Measurements from ENCODE around the gene DOHH.
"Not testable (repeated sequence)": the region's sequence is repeated elsewhere in the genome, so short reads cannot be mapped to it uniquely, and the experiment has no call there.

Gene DOHH

DNA sequence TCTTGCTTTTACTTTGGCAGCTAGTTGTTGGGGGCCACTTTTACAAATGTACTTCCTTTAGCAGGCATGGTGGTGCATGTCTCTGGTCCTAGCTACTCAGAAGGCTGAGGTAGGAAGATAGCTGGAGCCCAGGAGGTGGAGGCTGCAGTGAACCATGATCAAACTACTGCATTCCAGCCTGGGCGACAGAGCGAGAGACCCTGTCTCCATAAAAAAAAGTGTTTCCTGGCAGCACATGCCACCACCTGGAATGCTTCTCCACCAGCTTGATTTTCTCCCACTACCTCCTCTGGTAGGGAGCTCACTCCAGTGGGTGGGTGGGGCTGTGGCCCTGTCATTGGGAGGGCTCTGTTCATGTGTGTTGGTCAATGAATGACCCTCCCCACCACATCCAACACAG, 18.2 kb upstream of the DOHH start:
- DNase-seq: no peak

DNA sequence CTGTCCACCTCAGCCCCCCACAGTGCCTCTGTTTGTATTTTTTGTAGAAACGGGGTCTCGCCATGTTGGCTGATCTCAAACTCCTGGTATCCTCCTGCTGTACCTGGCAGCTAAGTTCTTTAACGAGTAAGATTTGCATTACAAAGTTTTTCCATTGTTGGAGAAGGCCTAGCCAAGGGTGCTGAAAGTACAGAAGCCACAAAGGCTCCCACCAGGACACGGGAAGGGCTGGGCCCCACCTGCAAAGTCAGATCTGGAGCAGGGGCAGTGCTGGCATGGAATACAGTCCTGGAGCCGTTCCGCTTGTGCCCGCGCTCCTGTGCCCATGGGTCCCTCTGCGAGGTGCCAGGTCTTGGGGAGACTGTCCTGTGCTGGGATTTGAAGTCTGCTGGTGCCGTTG, 17.8 kb upstream of the DOHH start:
- DNase-seq: no peak

DNA sequence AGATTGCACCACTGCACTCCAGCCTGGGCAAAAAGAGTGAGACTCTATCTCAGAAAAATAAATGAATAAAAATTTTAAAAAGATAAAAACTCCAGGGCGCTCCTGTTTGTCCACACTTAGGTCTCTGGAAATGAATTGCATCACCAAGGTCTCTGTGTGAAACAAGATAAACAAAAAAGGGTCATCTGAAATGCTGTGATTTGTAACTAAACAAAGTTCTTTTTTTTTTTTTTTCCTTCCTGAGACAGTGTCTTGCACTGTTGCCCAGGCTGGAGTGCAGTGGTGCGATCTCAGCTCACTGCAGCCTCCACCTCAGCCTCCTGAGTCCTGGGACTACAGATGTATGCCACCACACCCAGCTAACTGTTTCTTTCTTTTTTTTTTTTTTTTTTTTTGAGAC, 17.2 kb upstream of the DOHH start:
- DNase-seq: no peak

DNA sequence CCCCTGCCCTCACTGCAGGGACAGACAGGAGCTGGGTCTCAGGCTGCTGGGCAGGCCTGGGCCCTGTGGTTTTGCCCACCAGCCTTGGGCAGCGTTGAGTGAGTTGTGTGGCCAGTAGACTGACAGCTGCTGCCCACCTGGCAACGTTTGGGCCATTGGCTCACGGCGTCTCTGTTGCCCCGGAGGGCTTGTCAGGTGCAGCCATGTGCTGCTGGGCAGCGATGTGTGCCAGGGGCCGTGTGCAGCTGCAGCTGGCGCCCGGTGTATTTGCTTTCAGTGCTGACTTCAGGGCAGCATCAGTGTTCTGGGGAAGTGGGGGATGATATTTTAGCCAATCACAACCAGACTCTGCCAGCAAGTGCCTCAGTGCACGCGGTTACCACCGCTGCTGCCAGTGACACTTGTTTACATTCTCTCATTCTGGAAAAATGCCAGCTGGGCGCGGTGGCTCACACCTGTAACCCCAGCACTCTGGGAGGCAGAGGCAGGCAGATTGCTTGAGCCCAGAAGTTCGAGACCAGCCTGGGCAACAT, 16.3 kb upstream of the DOHH start:
- no peak for DNase-seq

DNA sequence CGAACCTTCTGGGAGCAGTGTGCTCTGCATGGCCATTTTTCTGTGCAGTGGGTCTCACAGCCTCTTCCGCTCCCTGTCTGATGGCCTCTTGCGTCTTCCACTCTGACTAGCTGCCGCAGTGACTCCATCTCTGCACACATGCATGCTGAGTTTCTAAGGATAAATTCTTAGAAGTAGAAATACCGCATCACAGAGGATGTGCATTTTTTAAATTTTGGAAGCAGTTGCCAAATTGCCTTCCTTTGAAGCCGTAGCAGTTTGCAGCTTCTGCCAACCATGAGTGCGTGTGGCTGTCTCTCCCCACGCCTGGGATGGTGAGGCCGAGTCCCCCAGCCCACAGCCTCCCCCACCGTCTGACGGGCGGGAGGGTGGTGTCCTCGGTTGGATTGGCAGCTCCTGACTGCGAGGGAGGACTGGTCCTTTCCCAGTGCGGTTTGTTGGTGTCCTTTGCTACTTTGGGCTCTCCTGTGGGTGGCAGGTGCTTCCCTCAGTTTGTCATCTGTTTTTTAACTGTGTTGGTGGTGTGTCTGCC, 15.5 kb upstream of the DOHH start:
- DNase-seq: peak in 1 of 2 donors; percentile 12

DNA sequence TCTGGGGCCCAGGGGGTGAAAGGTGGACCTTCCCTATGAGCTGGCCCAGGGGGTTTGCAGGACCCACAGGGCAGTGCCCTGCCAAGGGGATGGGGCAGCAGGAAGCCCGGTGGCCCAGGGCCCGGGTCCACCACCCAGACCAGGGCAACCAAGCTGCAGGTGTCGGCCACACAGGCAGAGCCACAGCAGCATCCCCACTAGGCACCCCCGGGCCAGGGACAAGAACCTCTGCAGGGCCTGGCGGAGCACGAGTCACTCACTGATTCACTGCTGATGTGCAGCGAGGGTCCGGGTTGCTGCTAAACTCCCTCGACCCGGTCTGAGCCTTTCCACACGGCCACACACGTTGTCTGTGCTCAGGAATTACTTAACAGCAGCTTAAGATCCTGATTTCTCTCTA, 14.5 kb upstream of the DOHH start:
- DNase-seq: no peak

DNA sequence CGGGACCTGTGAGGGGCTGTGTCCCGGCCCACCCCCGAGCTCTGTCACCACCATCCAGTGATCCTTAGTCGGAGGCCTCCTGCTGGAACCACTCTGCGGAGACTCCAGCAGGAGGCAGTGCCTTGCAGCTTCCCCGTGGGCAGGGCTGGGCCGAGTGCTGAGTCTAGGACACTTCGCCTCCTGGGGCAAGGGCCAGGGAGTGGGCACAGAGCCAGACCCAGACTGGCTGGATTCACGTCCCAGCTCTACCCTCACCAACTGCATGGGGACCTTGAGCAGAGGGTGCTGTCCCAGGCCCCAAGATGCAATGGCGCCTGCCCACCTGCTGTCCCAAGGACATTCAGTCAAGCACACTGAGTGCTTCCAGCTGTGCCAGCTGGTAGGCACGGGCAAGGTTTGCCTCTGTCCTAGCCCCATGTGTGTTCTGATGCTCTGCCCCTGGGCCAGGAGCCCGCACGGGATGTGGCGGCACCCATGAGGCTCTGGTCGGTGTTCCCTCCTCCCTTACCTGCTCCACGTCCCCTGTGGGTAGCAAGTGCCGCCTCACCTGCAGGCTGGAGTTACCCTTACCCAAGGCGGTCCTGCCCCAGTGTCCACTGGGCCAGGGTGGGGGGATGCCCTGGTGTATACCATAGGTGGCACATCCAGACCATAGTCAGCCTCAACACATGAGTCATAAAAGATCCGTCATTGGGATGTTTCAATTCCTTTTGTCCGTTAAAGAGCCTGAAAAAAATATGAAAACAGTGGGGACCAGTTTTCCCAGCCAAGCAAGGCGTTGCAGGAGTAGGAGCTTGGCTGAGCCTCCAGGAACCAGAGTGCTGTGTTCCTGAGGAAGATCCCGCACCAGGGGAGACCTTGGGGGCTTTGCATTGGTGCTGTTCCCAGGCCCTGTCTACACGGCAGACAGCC, 13.0 kb upstream of the DOHH start:
- DNase-seq: no peak

DNA sequence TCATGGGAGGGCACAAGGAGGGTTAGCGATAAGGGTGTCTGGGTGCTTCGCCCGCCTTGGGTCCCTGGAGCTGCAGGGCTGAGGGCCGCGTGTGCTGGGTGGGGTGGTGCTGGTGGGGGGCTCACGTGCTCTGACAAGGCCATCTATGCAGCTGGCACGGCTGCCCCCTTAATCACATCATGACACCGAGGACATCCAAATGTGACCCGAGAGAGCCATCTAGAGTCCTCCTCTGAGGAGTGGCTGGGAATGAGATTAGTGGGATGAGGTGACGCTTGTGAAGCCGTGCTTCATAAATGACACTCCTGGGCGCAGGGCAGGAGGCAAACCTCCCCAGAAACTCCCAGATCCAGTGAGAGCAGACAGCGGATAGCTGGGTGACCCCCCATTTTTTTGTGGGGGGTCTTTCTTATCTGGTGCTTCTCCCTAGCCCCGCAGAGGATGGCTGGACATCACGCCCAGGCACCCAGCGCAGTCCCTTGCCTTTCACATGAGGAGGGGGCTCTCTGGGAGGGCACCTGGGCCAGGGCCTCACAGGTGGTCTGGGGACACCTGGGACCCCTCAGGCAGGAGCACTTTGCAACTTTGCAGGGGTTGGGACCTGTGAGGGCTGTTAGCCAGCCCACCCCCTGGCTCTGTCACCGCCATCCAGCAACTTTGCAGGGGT, 12.2 kb upstream of the DOHH start:
- DNase-seq: peak in 1 of 2 donors; percentile 14

DNA sequence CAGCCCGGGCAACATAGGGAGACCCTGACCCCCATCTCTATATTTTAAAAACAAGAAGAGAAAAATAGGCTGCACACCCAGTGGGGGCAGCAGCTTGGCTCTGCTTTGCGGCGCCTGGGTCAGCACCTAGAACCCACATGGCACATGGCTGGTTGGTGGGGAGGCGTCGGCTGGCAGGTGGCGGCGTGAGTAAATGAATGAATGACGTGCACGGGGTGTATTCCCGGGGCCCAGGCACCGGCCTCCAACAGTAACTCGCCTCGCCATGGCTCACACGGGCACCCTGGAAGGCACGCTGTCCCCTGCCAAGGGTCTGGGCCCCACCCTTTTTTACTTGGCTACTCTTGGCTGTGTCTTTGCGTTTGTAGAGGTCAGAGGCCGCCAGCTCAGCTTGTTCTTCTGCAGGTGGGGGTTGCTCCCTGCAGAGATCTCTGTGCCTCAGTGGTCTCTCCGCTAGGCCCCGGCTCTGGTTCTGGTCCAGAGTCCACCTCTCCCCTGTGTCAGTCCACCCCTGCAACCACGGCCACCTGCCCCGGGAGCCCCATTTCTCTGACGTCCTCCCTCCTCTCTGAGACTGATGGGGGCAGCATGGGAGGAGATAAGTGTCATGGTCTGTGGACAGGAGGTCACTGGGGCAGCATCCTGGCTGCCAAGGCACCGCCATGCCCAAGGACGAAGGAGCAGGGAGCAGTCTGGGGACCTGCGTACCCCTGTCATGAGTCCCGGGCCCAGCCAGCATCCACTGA, 11.2 kb upstream of the DOHH start:
- DNase-seq: no peak

DNA sequence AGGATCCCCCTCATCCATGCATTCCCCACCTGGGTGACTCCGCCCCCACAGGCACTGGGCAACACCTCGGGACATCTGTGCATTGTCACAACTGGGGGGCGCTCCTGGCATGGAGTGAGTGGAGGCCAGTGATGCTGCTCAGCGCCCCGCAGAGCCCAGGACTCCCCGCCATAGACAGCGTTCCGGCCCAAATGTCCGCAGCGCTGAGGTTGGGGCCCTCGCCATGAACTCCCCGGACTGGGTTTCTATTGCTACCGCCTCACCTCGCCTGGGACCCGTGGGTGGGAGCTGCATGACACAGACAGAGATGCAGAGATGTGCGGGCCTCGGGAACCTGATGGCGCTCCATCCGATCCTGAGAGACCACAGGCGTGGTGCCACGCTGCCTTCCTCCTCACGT, 10.3 kb upstream of the DOHH start:
- no peak for DNase-seq

DNA sequence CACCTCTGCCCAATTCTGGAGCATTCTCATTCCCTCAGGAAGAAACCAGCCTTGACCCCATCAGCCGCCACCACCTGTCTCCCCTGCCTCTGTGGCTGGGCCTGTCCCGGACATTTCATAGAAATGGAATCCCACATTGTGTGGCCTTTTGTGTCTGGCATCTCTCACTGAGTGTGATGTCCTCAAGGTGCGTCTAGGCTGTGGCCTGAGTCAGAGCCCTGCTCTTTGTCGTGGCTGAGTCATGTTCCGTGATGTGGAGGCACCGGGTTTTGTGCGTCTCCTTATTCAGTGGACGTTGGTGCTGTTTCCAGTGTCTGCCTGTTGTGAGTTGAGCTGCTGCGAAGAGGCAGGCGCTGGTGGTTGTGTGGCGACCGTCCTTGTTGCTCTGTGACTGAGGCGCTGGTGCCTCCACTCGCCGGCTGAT, 9.1 kb upstream of the DOHH start:
- DNase-seq: no peak

DNA sequence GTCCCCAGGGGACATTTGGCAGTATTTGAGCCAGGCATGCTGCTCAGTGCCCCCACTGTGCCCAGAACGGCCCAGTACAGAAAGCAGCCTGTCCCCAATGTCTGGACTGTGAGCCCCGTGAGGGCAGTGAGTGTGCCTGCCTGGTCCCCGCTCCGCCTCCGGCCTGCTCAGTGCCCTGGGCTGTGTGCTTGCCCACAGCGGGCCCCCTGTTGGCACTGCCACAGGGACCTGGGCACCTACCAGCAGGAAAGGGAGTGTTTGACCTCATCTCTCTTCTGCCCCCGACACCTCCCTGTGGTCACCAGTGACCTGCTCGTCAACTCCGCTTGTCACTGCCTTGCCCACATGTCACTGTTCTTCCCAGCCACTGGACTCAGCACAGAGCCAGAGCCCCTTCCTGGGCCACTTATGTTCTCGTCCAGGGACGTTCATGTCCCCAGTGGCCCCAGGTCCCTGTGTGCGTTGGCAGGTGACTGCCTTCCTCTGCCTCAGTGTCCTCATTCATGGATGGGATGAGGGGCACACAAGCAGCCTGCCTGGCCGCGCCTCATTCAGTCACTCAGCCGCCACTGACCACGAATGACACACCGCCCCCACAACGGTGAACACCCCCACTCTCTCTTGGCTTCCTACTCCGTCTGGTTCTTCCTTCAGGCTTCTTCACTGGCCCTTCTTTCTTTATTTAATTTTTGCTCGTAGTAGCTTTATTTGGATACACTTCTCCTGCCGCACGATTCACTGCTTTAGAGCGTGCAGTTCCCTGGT, 8.5 kb upstream of the DOHH start:
- no peak for DNase-seq

DNA sequence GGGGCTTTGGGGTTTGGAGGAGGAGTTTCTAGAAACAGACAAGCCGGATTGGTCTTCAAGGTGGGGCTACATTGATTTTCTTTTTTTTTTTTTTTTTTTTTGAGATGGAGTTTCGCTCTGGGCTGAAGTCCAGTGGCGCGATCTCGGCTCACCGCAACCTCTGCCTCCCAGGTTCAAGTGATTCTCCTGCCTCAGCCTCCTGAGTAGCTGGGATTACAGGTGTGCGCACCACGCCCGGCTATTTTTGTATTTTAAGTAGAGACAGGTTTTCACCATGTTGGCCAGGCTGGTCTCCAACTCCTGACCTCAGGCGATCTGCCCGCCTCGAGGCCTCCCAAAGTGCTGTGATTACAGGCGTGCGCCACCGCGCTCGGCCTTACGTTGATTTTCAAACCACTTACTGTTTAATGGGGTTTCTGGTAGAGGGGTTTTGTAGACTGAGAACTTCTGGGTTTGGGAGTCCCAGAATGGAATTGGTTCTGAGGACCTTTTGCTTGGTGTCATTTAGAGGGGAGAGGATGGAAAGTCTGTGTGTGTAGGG, 7.7 kb upstream of the DOHH start:
- DNase-seq: not testable (repeated sequence)

DNA sequence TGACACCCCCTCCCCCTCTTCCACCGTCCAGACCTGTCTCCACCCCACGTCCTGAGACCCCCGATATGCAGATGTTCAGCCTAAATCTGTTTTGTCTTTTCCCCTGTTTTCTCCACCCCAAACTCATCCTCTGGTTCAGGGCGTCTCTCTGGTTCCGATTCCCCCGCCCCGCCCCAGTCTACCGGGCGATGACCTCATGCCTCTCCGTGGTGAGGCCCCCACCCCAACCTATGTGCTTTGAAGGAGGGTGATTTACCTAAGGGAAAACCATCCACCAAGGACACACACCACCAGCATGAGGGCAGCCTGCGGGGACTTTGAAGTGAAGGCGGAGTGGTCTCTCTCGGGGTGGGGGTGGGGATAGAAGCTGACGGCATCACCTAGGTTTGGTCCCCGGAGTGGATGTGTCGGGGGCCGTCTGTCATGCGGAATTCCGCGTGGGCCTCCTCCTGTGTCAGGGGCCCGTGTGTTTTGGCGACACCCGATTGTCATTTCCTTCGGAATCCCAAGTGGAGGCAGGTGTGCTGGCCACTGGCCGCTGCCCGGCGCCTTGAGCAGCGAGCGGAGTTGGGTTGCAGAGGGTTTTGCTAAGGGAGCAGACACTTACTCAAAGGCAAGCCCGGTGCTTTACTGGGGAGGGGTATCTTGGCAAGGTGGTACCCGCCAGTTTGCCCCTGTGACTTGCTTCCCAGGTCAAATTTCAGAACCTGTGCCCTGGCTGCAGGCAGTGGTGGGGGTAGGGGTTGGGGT, 7.1 kb upstream of the DOHH start:
- DNase-seq: no peak

DNA sequence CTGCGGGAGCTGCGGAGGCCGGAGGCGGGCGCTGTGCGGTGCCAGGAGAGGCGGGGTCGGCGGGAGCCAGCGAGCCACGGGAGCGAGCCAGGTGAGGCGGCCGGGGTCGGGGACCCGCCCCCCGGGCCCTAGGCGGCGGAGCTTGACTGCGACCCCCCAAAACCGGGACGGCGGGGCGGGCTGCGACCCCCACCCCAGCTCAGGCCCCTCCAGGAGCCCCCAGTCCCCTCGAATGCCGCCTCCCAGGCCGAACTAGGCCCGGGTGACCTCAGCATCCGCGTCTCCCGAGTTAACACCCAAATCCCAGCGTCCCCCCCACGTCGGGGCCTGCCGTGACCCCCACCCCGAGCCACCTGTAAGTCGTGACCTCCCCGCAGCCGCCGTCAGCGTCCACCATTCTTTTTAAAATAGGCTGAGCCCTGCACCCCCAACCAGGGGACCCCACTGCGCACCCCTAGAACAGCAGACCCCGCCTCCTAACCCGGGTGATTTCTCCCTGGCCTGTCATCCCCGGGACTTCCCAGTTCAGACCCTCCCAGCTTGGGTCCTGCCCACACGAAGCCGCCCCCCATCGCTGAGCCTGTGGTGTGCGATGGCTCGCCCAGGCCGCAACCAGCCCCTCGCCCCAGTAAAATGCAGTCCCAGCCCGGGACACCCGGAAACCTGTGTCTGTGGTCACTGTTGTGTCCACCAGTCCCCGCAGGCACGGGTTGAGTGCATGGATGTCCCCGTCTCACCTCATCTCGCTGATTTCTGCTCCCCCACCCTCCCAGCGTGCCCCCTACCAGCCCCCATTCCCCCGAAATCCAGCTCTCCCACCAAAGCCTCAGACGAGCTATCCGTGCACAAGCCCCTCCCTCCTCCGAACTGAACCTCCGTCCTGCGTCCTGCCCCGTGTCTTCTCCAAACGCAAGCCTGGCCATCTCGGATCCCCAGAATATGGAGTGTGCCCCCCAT, 6.2 kb upstream of the DOHH start:
- DNase-seq: no peak

DNA sequence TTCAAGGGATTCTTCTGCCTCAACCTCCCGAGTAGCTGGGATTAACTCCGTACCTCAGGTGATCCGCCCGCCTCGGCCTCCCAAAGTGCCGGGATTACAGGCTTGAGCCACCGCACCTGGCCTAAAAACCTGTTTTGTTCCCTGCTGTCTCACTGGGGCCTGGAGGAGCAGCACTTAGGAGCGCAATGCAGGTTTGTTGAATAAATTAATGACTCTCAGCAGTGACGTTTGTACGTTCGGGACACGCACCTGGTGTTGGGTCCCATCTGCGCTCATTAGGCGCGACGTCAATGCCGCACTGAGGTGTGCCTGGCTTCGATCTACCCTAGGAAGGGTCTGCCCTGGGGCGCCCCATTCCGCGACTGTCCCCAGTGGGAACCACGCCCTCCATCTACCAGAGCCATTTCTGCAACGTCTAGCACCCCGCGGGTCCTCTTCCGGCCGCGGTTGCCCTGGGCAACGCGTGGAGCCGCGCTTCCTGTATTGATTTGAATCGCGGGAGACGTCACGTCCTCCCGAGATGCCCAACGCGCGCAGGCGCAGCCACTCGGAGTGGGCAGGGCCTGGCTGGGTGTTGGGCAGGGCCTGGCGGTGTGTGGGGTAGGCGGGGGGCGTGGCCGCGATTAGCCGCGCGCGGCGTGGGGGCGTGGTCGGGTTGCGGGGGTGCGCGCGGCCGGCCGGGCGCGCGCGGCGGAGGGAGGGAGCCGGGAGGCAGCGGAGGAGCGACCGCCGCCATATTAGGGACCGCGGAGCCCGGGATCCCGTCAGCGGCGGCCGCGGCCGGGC, 5.3 kb upstream of the DOHH start, which contains the start of gene FZR1:
TSS of gene FZR1 (plus strand) at position 714 of the 786 bp plus-strand sequence. CDS start 16,679 bp downstream, outside the sequence.
- peak; percentile 91 to 99 for DNase-seq

DNA sequence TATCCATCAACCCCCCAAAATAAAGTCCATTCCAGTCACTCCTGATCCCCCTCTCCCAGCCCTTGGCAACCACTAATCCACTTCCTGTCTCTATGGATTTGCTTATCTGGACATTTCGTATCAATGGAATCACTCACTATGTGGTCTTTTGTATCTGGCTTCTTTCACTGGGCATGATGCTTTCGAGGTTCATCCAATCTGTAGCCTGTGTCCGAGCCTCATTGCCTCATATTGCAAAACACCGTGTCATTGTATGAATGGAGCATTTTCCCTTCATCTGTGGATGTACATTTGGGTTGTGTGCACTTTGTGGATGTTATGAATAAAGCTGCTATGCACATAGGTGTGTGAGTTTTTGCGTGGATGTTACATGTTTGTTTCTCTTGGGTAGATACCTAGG, 4.3 kb upstream of the DOHH start:
- no peak for DNase-seq

DNA sequence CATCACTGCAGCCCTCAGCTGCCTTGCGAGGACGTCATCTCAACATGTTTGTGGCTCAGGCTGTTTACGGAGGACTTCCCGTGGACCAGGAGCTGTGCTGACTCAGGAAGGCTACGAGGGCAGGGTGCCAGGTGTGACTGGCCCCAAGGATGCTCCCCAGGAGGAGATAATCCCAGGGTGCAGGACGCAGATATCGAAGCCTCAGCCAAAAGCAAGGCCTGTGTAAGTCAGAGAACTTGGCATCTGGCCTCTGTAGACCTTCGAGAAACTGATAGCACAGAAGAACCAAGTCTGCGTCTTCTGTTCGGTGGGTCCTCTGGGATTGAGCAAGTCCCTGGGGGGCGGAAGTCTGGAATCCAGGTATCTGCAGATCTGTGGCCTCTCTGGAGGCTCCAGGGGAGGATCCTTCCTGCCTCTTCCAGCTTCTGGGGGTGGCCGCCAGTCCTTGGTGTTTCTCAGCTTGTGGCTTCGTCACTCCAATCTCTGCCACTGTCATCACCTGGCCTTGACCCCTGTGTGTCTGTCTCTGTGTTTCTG, 2.6 kb upstream of the DOHH start:
- no peak for DNase-seq

DNA sequence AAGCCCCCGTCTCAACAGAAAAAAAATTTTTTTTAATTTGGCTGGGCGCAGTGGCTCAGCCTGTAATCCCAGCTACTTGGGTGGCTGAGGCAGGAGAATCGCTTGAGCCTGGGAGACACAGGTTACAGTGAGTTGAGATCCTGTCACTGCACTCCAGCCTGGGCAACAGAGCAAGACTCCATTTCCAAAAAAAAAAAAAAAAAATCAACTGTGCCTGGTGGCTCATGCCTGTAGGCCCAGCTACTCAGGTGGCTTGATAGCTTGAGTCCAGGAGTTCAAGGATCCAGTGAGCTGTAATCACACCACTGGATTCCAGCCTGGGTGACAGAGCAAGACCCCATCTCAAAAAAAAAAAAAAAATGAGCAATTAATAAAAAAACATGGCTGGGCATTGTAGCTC, 1.3 kb upstream of the DOHH start:
- DNase-seq: no peak

Measured in hippocampal formation (tissue), 2 donors.